NCI-H128 (cell line): Measurements from ENCODE around the gene P3H3.
"Not testable (repeated sequence)": the region's sequence is repeated elsewhere in the genome, so short reads cannot be mapped to it uniquely, and the experiment has no call there.

ENCODE experiments used
- DNase-seq: peaks from one replicate; lab custom pipeline; 2025; ENCODE audit not compliant: unreplicated experiment; lab: John Stamatoyannopoulos, UW

Gene P3H3

DNA sequence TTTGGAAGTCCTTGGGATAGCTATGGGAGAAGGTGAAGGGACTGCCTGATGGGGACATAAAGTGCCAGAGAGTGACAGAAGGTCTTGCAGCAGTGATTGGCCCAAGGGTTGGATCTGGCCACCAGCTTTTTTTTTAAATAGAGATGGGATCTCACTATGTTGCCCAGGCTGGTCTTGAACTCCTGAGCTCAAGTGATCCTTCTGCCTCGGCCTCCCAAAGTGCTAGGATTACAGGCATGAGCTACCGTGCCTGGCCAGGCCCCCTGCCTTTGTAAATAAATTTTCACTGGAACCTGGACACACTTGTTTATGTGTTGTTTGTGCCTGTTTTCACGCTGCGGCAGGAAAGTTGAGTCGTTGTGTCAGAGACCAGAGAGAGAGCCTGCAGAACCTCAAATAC, 37.1 kb downstream of the P3H3 start:
- not testable (repeated sequence) for DNase-seq

- no peak for DNase-seq
Observed at GRCh38 chr12:6866163-6866919, 38.1 kb downstream of the P3H3 start.

DNA sequence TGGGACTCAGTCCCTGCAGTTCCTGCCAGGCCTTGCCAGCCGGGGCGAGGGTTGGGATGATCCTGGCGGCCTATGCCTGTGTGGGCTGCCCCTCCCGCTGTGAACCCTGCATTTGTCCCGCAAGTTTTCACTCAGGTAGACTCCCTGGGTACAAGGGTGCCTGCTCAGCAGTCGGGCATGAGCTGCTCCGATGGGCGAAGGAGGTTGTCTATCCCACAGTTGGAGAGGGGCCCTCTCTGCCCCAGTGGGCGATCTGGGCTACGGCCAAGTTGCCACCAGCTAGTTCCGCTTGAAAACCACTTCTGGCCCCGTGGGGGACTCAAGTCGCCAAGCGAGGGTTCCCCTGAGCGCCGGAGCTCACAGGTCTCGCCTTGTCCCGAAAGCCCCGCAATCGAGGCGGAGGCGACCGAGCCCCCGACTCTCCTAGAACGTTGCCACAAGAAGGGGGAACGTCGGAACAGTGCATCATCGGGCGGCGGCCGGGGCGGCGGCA, 38.8 kb downstream of the P3H3 start:
- no peak for DNase-seq

DNA sequence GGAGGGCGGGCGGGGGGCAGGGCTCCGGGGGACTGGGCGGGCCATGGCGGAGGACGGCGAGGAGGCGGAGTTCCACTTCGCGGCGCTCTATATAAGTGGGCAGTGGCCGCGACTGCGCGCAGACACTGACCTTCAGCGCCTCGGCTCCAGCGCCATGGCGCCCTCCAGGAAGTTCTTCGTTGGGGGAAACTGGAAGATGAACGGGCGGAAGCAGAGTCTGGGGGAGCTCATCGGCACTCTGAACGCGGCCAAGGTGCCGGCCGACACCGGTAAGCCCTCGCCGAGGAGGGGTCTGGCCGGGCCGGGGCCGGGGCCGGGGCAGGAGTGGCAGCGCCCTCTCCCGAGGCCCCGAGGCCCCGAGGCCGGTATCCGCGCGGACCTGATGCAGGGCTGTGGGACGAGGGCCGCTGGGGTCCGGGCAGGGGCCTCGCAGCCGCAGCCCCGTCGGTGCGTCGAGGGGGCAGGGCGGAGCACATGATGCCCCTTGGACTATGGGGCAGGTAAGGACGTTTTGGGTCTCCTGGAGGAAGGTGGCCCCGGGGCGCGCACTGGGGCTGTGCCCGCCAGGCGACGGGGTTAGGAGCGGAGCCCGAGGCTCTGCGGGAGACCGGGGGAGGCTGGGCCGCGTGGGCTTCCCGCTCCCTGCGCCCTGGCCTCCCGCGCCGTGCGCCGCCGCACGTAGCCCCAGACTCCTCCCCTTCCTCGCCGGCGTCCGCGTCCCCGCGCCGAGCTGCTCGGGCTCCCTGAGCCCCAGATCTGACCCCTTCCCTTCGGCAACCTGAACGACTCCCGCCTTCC, 39.4 kb downstream of the P3H3 start, which contains the start of gene TPI1:
TSS of gene TPI1 (plus strand) at position 119 of the 798 bp plus-strand sequence. CDS start at position 155, 36 bp downstream.
- DNase-seq: peak; percentile 59

GRCh38 chr12:6868211-6869048, 40.2 kb downstream of the P3H3 start:
- DNase-seq: no peak

- DNase-seq: peak; percentile 70
Observed at GRCh38 chr12:6869049-6870021, 41.1 kb downstream of the P3H3 start.

- DNase-seq: not testable (repeated sequence)
Observed at GRCh38 chr12:6870304-6870703, 42.1 kb downstream of the P3H3 start.

- DNase-seq: no peak
Observed at GRCh38 chr12:6871052-6871957, 43.1 kb downstream of the P3H3 start.

DNA sequence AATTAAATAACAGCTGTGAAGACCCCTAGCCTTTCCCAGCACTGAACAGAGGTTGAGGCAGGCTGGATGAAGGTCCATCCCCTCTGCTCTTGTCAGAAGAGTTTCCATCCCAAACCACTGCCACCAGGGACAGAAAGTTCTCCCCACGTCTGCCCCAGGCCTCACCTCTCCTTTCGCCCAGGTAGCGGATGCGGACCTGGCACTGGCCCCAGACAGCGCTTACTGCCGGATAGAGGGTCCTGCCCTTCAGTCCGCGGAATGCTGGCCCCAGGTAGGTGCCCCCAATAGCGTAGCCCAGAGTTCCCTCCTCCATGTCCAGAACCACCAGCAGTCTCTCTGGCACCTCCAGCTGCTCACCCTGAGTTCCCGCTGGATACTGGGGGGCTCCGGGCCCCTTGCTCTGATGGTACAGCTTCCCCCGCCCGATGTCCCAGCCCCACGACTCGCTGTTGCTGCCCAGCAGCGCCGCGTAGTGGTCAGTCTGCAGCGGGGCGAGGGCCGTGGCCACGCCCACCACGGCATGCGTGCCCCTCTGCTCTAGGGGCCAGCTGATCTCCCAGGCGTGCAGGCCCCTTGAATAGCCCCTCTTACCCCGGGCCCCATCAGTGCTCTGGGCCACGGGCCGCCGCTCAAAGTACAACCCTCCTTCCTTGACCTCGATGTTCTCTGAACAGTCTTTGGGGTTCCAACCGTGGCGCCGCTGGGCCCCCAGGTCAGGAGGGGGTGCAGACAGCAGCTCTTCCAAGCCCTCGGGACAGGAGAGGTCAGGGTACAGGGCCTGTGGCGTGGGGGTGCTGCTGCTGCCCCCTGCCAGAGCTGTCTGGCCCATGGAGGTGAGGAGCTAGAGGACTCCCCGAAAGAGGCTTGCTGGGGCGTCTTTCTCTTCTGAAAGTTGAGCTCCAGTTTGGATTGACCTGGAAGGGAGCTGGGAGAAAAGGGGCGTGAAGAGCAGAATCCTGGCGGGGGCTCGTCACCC, 44.2 kb downstream of the P3H3 start:
- DNase-seq: peak; percentile 75

GRCh38 chr12:6873094-6874014, 45.1 kb downstream of the P3H3 start, which contains the start of gene SPSB2:
Gene SPSB2 (minus strand): TSS chr12:6873303. CDS start chr12:6872901, 402 bp downstream.
- peak; percentile 95 for DNase-seq

DNA sequence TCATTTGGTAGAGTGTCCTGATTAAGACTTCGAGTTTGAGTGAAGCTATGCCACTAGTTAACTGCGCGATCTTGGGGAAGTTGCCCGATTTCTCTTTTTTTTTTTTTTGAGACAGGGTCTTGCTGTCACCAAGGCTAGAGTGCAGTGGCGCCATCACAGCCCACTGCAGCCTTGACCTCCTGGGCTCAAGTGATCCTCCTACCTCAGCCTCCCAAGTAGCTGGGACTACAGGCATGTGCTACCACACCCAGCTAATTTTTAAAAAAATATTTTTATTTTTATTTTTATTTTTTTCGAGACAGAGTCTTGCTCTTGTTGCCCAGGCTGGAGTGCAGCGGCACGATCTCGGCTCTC, 45.8 kb downstream of the P3H3 start:
- DNase-seq: not testable (repeated sequence)

GRCh38 chr12:6879824-6880223, 51.6 kb downstream of the P3H3 start:
- DNase-seq: not testable (repeated sequence)

DNA sequence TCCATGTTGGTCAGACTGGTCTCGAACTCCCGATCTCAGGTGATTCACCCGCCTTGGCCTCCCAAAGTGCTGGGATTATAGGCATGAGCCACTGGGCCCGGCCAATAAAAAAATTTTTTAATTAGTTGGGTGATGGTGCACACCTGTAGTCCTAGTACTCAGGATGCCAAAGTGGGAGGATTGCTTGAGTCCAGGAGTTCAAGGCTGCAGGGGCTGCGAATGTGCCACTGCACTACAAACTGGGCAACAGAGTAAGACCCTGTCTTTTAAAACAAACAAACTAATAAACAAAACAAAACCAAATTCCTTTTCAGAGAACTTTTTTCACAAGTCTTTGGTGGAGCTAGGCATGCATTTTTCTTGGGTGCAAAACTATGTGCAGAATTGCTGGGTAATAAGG, 55.0 kb downstream of the P3H3 start:
- no peak for DNase-seq

DNA sequence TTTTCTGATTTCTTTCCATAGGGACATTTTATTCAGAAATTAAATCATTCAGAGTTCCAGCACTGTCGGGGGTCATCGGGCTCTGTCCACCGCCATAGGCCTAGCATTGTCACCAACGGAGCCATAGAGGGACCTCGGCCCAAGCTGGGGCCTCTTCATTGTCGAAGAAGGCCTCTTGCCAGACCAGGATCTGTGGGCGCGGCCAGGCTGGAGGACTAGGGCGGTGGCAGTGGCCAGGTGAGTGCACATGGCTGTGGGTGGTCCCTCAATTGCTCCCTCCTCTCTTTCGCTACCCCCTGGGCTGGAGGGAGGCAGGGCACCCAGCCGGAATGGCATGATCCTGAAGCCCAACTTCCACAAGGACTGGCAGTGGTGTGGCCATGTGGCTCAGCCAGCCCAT, 55.5 kb downstream of the P3H3 start:
- DNase-seq: no peak

- DNase-seq: no peak
Observed at GRCh38 chr12:6884539-6884938, 56.3 kb downstream of the P3H3 start.

GRCh38 chr12:6886206-6886999, 58.2 kb downstream of the P3H3 start:
- not testable (repeated sequence) for DNase-seq
